Vagina (tissue), 2 donors: Measurements from ENCODE around the gene NFIX. TPM values are rescaled to one million over a fixed set of nuclear protein-coding genes. Genes with fewer than 3 reads are reported as not detected.

ENCODE experiments used
- DNase-seq, 2 donors: peaks; one replicate each; pipeline ENCODE4 v3.0.0-alpha.2; 2017; ENCODE audit errors: extremely low spot score in 2 of 2
- H3K27ac ChIP-seq: fragments of 200-600 bp; sonication (generic); one replicate; pipeline ENCODE4 v1.5.1; 2019
- H3K27me3 ChIP-seq: fragments of 200-600 bp; sonication (generic); one replicate; pipeline ENCODE4 v1.5.1; 2019
- H3K36me3 ChIP-seq, 2 donors: fragments of 200-600 bp; sonication (generic); one replicate each; pipeline ENCODE4 v1.5.1; 2017 to 2019
- H3K4me1 ChIP-seq: fragments of 200-600 bp; sonication (generic); one replicate; pipeline ENCODE4 v1.5.1; 2019
- H3K4me3 ChIP-seq, 2 donors: fragments of 200-600 bp; sonication (generic); 1 replicate in 1 of 2; 2 replicates in 1 of 2; pipeline ENCODE4 v1.5.1; 2016 to 2019
- H3K9me3 ChIP-seq: fragments of 200-600 bp; sonication (generic); one replicate; pipeline ENCODE4 v1.5.1; 2019
- CTCF ChIP-seq, 3 experiments: fragments of 450-650 bp in 2 of 3; fragments of 200-600 bp in 1 of 3; sonication (generic) in 1 of 3; IDR thresholded peaks; one replicate each; pipeline ENCODE4 v1.5.1; 2017 to 2019; ENCODE audit warnings: antibody characterized with exemption in 3 of 3, mild to moderate bottlenecking in 2 of 3, moderate library complexity in 2 of 3
- POLR2A ChIP-seq, 2 donors: fragments of 450-650 bp; IDR thresholded peaks; one replicate each; pipeline ENCODE4 v1.6.1; 2017; ENCODE audit warnings: antibody characterized with exemption in 2 of 2, mild to moderate bottlenecking in 2 of 2, moderate library complexity in 2 of 2
- POLR2AphosphoS5 ChIP-seq, 2 donors: sonication (generic); formaldehyde crosslinking; IDR thresholded peaks; one replicate each; pipeline ENCODE4 v1.9.0; 2017; ENCODE audit warnings: antibody characterized with exemption in 2 of 2, mild to moderate bottlenecking in 2 of 2, low read depth in 1 of 2; ENCODE audit not compliant: insufficient read depth in 1 of 2
- intact Hi-C: fragments of 100-400 bp; cut with DNase I; formaldehyde crosslinking; loops from one replicate; pipeline ENCODE4 v1.15.1; 2023
- total RNA-seq: library from RNA; depleted of rRNA; stranded (reverse); fragments of >200 nt; gene quantifications from one replicate; pipeline ENCODE4 v1.2.3, GENCODE V29; 2016

Gene NFIX
- total RNA-seq, 1 donor from 2014 or later: 81.8 TPM

GRCh38 chr19:13018035-13018914 is 23.0 kb downstream of the NFIX start:
- peak overlapping the region; percentile 99 for H3K27ac ChIP-seq
- peak overlapping the region; percentile 5 to 24 for H3K4me3 ChIP-seq
- H3K4me1 ChIP-seq: peaks cover 93% of the 10 kb centered on the region
- no peaks in the 10 kb centered on the region for H3K36me3 ChIP-seq
- intact Hi-C loops: loop anchor here (5.0 kb wide), 1 partner anchor 44 kb away; no protein-coding TSS in a partner anchor
- TF ChIP-seq CTCF (IDR thresholded peaks at IDR 0.05): no peak
- peak in 1 of 2 donors; percentile 57 for TF ChIP-seq POLR2AphosphoS5 (IDR thresholded peaks at IDR 0.05; ENCODE audit: insufficient read depth in 1 of 2, low read depth in 1 of 2)
- no peak for DNase-seq
- H3K9me3 ChIP-seq: no peaks in the 10 kb centered on the region
- no peaks in the 10 kb centered on the region for H3K27me3 ChIP-seq

DNA sequence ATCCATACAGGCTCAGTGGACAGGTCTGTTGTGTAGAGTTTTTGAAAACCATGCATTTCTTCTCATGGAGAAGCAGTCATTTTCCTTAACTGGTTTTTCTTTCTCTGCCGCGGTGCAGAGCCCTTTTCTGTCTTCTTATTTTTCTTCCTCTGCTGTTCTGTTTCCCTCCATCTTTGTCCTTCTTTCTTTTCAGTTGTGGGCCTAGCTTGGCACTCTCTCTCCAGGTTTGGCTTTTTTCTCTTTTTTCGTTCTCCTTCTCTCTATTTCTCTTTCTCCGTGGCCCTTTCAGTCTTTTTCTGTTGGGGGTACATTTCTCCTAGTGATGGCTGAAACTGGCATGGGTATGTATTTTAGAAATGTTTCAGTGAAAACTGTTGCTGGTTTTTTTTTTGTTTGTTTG is 24.1 kb downstream of the NFIX start:
- no peak overlapping the region for H3K4me3 ChIP-seq
- H3K4me1 ChIP-seq: peaks cover 88% of the 10 kb centered on the region
- intact Hi-C loops: loop anchor here (5.0 kb wide), 1 partner anchor 43 kb away; no protein-coding TSS in a partner anchor
- H3K27me3 ChIP-seq: no peaks in the 10 kb centered on the region
- TF ChIP-seq POLR2A (IDR thresholded peaks at IDR 0.05) (no peak), POLR2AphosphoS5 (IDR thresholded peaks at IDR 0.05; ENCODE audit: insufficient read depth in 1 of 2, low read depth in 1 of 2) (no peak), CTCF (IDR thresholded peaks at IDR 0.05) (no peak)
- H3K36me3 ChIP-seq: no peaks in the 10 kb centered on the region
- no peaks in the 10 kb centered on the region for H3K9me3 ChIP-seq
- no peak for DNase-seq
- H3K27ac ChIP-seq: peak overlapping the region; percentile 99

- H3K36me3 ChIP-seq: no peaks in the 10 kb centered on the region
- no peak for TF ChIP-seq POLR2AphosphoS5 (IDR thresholded peaks at IDR 0.05; ENCODE audit: insufficient read depth in 1 of 2, low read depth in 1 of 2)
- no peak for TF ChIP-seq CTCF (IDR thresholded peaks at IDR 0.05)
- TF ChIP-seq POLR2A (IDR thresholded peaks at IDR 0.05): no peak
- H3K9me3 ChIP-seq: no peaks in the 10 kb centered on the region
- no peak for DNase-seq
- intact Hi-C loops: no loop called here
- no peaks in the 10 kb centered on the region for H3K27me3 ChIP-seq
- H3K4me3 ChIP-seq: no peak overlapping the region
- H3K4me1 ChIP-seq: peaks cover 88% of the 10 kb centered on the region
- peak overlapping the region; percentile 99 for H3K27ac ChIP-seq
These were observed 24.7 kb downstream of the NFIX start for GRCh38 chr19:13020002-13020414.

GRCh38 chr19:13022111-13022858 is 27.0 kb downstream of the NFIX start:
- no peak for DNase-seq
- H3K4me1 ChIP-seq: peaks cover 87% of the 10 kb centered on the region
- H3K36me3 ChIP-seq: no peaks in the 10 kb centered on the region
- intact Hi-C loops: no loop called here
- no peaks in the 10 kb centered on the region for H3K27me3 ChIP-seq
- H3K27ac ChIP-seq: peak overlapping the region; percentile 99
- peak overlapping the region; percentile 49 to 58 for H3K4me3 ChIP-seq
- no peaks in the 10 kb centered on the region for H3K9me3 ChIP-seq
- TF ChIP-seq CTCF (IDR thresholded peaks at IDR 0.05) (no peak), POLR2AphosphoS5 (IDR thresholded peaks at IDR 0.05; ENCODE audit: insufficient read depth in 1 of 2, low read depth in 1 of 2) (no peak)
